T follicular helper cell (primary cell): ENCODE data around the gene PGAM5.
"Not testable (repeated sequence)": the region's sequence is repeated elsewhere in the genome, so short reads cannot be mapped to it uniquely, and the experiment has no call there.

Experiments
- DNase-seq: peaks from one replicate; pipeline ENCODE4 v3.0.0-alpha.2; 2020; ENCODE audit warnings: low read depth

Gene PGAM5

DNA sequence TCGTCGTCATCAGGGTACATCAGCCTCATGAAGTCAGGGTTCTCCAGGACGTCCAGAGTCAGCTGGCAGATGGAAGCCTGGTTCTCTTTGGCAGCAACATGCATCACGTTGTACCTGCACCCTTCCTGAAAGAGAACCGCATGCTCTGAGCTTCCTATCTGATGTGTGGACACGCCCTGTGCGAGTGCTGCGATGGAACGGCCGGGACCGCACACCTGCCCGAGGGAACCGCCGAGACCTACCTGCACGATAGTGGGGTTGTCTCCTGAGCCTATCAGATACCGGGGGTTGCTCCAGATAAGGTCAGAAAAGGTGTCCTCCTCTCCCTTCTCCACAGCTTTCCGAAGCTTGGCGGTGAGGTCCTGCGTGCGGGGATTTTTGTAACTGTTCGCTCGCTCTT, 37.3 kb downstream of the PGAM5 start:
- DNase-seq: no peak

DNA sequence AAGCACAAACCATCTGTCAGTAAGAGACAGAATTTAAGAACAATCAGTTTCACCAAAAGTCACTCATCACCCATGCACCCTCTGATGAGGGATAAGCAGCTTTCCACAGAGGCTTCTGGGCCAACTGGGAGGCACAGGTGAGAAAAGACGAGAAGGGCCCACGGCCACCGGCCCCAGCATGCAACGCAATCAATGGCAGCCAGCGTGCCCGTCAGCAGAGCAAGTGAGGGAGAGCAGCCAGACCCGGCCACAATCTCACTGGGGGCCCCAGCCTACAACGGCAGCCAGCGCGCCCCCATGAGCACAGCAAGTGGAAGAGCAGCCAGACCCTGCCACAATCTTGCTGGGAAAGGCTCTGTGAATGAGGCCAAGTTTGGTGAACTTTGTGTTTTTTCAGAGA, 37.7 kb downstream of the PGAM5 start:
- DNase-seq: no peak

DNA sequence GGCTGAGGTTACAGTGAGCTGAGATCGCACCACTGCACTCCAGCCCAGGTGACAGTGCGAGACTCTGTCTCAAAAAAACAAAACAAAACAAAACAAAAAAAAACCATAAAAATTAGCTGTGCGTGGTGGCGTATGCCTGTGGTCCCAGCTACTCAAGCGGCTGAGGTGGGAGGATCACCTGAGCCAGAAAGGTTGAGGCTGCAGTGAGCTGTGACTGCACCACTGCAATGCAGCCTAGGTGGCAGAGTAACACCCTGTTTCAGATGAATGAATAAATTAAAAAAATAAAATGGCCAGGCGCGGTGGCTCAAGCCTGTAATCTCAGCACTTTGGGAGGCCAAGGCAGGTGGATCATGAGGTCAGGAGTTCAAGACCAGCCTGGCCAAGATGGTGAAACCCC, 43.0 kb downstream of the PGAM5 start:
- DNase-seq: not testable (repeated sequence)

DNA sequence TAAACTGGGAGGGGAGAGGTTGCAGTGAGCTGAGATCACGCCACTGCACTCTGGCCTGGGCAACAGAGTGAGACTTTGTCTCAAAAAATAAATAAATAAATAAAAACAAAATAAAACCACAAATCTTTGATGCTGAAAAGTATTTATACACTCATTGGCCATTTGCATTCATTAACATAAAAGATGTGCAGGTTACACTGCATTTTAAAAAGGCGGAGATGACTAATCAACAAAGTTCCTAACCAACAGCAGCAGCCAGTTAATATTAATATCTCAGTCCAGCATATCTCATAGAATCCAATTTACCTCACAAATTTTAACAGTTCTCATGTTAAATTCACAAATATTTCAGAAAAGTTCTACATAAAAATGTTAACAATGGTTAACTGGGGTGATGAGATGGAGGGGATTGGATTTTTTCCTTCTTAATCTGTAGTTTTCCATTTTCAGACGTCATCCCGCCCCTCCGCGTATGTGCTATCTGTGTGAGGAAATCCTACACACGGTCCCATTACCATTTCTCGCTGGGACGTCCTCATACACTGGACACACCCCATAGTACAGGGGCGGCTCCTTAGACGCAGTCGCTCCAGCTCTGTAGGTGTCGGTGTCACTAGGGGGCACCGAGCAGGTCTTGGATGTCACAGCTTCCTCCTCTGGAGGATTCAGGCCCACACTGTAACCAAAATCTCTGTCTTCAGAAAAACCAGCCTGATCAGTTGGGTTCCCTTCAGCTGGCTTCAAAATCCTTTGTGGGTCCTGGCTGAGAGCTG, 43.7 kb downstream of the PGAM5 start:
- DNase-seq: no peak

DNA sequence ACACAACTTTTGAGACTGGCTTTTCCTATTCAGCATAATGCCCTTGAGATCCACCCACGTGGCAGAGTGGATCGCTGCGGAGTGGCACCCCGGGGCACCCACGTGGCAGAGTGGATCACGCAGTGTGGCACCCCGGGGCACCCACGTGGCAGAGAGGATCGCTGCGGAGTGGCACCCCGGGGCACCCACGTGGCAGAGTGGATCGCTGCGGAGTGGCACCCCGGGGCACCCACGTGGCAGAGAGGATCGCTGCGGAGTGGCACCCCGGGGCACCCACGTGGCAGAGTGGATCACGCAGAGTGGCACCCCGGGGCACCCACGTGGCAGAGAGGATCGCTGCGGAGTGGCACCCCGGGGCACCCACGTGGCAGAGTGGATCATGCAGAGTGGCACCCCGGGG, 48.2 kb downstream of the PGAM5 start:
- DNase-seq: not testable (repeated sequence)

DNA sequence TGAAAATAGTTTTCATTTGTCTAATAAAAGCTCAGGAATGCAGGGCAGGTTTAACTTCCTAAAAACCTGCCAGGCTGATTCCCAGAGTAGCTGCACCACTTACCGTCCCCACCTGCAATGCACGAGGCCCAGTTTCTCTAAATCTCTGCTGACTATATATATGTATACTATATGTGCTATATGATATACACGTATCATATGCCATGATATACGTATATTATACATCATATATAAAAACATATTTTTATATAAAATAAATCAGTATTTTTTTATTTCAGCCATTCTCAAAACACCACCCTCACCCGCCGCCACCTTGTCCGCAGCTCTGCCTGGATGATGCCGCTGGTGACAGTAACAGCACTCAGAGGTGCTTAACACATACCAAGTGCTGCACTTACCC, 48.7 kb downstream of the PGAM5 start:
- no peak for DNase-seq

DNA sequence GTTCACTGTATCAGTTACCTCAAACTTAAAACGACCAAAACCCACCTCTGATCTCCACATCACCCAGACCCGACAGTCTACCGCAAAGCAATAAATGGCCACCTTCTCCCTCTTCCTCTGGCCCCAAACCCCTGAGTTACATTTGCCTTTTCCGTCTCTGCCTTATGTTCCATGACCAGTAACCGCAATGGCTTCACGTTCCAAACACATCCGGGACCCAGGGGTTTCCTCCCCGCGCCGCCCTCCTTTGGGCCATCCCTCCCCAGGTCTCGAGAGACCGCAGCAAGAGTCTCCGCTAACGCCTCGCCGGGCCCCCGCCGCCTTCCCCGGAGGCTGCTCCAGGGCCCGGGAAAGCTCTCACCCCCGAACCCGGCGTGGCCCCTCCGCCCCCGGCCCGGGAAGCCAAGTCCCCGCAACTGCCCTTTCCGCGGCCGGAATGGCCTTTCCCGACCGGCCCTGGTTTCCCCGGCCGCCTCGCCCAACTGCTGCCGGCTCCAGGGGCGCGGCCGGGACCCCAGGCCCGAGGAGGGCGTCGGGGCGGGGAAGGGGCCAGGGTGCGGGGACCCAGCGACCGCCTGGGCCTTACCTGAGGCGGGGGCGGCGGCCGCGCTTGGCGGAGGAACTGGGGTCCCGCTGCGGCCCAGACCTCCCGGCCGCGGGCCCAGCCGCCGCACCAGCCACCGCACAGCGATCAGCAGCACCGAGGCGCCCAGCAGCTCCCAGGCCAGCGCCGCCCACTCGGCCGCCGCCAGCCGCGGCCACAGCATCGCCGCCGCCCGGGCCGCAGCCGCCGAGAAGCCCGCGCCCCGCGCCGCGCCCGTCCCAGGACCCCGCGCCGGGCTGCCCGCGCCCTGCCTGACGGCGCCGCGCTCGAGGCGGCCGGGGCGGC, 50.6 kb downstream of the PGAM5 start, which contains the start of gene ANKLE2:
TSS of gene ANKLE2 (minus strand) at position 801 of the 889 bp plus-strand sequence. CDS start at position 767, 34 bp downstream.
- peak; percentile 49 for DNase-seq

DNA sequence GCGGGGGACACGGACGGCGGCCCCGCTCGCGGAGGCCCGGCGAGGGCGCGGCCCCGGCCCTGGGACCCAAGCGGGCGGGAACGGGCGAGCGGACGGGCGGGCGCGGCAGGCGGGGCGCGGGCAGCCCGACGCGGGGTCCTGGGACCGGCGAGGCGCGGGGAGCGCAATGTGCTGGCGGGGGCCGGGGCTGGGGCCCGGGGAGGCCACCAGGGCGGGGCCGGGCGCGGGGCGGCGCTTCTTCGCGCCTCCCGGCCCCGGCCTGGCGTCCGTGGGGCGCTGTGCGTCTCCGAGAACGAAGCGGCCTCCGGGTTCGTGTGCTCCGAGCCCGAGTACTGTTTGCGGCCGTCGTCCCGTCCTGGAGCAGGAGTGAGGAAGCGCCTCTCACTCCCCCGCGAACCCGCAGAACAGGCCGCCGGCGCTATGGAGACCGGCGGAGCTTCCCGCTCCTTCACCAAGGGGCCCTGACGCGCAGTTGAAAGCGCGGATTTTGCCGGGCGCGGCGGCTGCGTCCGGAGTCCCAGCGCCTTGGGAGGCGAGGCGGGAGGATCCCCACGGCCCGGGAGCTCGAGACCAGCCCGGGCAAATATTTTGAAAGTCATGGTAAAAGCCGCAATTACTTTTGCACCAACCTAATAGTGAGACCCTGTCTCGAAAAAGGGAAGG, 51.4 kb downstream of the PGAM5 start:
- DNase-seq: peak; percentile 80

DNA sequence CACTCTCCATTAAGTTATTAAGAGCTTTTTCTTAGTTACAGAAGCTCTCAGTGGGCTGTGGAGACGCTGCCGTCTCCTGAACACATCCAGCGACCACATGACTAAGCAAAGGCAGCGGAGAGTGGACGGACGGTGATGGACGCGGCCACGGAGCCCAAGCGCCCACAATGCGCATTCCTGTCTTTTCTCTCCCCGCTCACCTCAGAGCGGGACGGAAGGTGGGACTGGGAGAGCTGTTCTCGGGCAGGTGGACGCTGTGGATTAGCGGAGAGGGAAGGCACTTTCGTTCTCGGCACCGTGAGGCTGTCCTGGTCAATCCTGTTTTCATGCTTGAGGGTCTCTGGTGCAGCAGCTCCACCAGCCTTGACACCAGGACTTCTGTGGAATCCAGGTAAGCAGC, 53.6 kb downstream of the PGAM5 start:
- no peak for DNase-seq

DNA sequence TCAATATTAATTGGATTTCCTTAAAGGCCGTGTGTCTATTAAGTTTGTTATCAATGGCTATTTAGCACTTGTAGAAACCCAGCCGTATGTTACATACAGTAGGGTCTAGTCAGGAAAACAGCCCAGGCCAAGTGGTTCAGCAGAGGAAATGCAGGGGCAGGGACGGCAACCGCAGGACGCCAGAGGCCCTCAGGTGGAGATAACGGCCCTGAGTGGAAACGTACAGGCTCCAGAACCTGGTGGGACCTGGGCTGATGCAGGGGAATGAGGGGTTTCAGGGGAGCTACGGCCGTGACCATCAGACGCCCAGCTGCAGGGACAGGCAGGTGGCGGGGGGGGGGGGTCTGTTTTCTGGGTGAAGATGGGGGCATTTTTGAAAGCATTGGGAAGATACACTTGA, 54.7 kb downstream of the PGAM5 start:
- no peak for DNase-seq

DNA sequence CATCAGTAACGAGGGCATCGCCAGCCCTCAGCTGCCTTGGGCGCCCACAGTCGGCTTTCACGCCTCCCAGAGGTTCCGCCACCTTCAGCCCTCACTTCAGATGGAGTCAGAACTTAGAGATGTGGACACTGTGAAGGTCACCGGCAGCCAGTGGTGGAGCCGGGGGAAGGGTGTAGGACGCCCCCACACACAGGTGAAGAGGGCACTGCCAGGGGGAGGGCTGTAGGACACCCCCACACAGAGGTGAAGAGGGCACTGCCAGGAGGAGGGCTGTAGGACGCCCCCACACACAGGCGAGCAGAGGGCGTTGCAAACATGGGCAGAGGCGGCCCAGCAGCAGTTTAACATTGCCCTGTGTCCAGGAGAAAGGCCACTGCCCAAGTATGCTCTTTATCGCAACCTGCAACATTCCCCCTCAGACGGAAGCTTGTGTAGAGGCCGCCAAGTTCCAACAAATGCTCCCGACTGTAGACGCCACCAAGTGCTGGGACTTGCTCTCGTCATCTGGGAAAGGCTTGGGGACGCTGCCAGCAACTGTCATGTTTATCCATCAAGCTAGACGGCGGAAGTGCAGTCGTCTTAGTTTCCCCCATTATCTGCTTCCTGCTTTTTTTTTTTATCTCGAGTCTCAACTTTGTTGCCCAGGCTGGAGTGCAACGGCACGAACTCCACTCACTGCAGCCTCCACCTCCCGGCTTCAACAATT, 55.9 kb downstream of the PGAM5 start:
- DNase-seq: no peak

DNA sequence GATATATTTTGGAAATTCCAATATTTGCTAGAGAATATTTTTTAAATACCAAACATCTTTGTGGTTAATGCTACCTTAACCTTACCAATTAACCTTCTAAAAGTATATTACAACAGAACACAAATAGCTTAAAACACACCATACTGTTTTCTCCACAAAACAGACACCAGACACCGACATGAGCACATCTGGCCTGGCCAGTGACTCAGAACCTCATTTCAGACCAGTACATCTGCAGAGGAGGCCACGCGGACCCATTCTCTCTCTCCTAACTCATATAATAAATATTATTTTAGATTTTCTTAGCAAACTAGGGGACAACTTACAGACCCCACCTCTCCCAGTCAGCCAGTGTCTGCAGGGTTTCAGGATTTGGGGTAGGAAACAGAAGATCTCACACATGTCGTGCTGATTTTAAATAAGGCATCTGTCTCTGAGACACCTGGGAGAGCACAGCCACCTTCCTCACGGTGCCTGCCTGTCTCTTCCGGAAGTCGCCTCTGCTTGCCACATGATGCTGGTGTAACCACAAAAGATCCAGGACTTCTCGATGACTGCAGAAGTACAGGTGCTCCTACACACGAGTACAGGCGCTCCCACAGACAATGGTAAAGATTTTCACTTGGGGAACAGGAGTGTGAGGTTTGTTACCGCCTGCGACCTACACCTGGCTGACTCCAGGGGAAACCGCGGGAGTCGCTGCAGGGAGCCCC, 60.6 kb downstream of the PGAM5 start:
- peak; percentile 58 for DNase-seq
